Measurements from ENCODE around the gene TRIM49D1. TPM values are rescaled to one million over a fixed set of nuclear protein-coding genes. Genes with fewer than 3 reads are reported as not detected.

TRIM49D1 gene
- not detected in 2 replicates for total RNA-seq (2011; cell fraction: chromatin; rRNA removed; ENCODE audit: low replicate concordance)
- not detected in 2 replicates for total RNA-seq (2011; cell fraction: nucleolus; rRNA removed)
- not detected in 2 replicates for total RNA-seq (2011; cell fraction: nucleoplasm; rRNA removed)
- total RNA-seq (2014; rRNA removed) (not detected in 2 replicates), total RNA-seq (2014; rRNA removed; fragmentation: Illumina TruSeq; extraction: Trizol) (not detected in 2 replicates), total RNA-seq (2015; rRNA removed; fragmentation: Illumina TruSeq; extraction: Trizol) (not detected in 2 replicates), total RNA-seq (2021) (not detected in 2 replicates), polyA plus RNA-seq (2011; rRNA removed) (0.08 TPM in 1 of 2 replicates, not detected in the other), polyA plus RNA-seq (2014; fragmentation: Illumina TruSeq; extraction: Trizol) (not detected in 2 replicates), polyA plus RNA-seq (2014; fragmentation: Nextera tagmentation; extraction: Ambion mirVana) (not detected), polyA plus RNA-seq (2014; rRNA removed) (not detected in 2 replicates), polyA minus RNA-seq (2011; rRNA and poly(A)+ RNA removed) (not detected in 2 replicates), Bru-seq, nascent RNA (not detected), BruChase-seq, experiment 1, labeled RNA remaining after a 2-hour chase (not detected), BruChase-seq, experiment 2, labeled RNA remaining after a 6-hour chase (not detected)
- polyA plus RNA-seq (2011; cell fraction: cytosol; rRNA removed) = 0.04 TPM in 1 of 2 replicates, not detected in the other
- not detected in 2 replicates for polyA plus RNA-seq (2011; cell fraction: nucleus; rRNA removed)
- not detected in 2 replicates for polyA plus RNA-seq (2012)
- not detected in 2 replicates for polyA minus RNA-seq (2011; cell fraction: cytosol; rRNA and poly(A)+ RNA removed)
- not detected in 2 replicates for polyA minus RNA-seq (2011; cell fraction: nucleus; rRNA and poly(A)+ RNA removed)
- long read RNA-seq, experiment 1 = 0 reads
- long read RNA-seq, experiment 2 = 0 reads
- long read RNA-seq, experiment 3 = 0 reads

- Histone ChIP-seq H2AFZ (ENCODE audit: low read depth, low read length) (no peak within 1 kb of the TSS), H3K27me3 (ENCODE audit: control insufficient read depth in 2 of 2, insufficient read depth in 2 of 2, low read length in 2 of 2) (no peaks in the 10 kb centered on the region), H3K9ac (ENCODE audit: insufficient read depth in 1 of 2, low read depth in 2 of 2, low read length in 2 of 2) (no peak within 1 kb of the TSS), H3K79me2 (ENCODE audit: control insufficient read depth, insufficient read depth, low read length) (no peaks in the 10 kb centered on the region), H3K9me1 (ENCODE audit: control insufficient read depth, insufficient read depth, low read length) (no peaks in the 10 kb centered on the region), H3K36me3 (ENCODE audit: control insufficient read depth, insufficient read depth, low read length) (no peaks in the 10 kb centered on the region), H3K27ac (ENCODE audit: extremely low read depth, low read depth, low read length) (no peak within 1 kb of the TSS), H3K4me2 (ENCODE audit: insufficient read depth, low read length) (no peak within 1 kb of the TSS), H4K20me1 (replicated peaks; ENCODE audit: control insufficient read depth, insufficient read depth, low read length) (no peaks in the 10 kb centered on the region), H3K4me1 (replicated peaks in 1 of 2; ENCODE audit: control insufficient read depth in 2 of 2, insufficient read depth in 2 of 2, low read length in 2 of 2) (no peaks in the 10 kb centered on the region), H3K4me3 (no peak within 1 kb of the TSS), H3K9me3 (replicated peaks; ENCODE audit: control insufficient read depth, insufficient read depth, low read depth, low read length) (no peaks in the 10 kb centered on the region)
- ChIA-PET POLR2A (no interaction called here), CTCF (ENCODE audit: low intra/inter-chr PET ratio) (no interaction called here)
- no peak for FAIRE-seq
- DNase-seq (ENCODE audit: extremely low read depth in 1 of 4, low spot score in 3 of 4) = peak in 1 of 4 experiments; percentile 1
- intact Hi-C loops (cut with micrococcal nuclease) (no loop called here), in situ Hi-C loops (cut with MboI) (no loop called here)
- no TSS peak for BruUV-seq (replicated peaks)
- ATAC-seq = no peak
- WGBS (ENCODE audit: insufficient coverage, low coverage, missing lambda C conversion rate) = 0% methylated on average over 3 of the region's 3 CpGs
- TF ChIP-seq STAT6 (CRISPR knock-in tag; IDR thresholded peaks at IDR 0.05) = no peak
- no peak for TF ChIP-seq MYNN (IDR thresholded peaks at IDR 0.05)
- no peak for TF ChIP-seq MYNN (CRISPR knock-in tag; IDR thresholded peaks at IDR 0.05)
- no peak for TF ChIP-seq ID3 (CRISPR knock-in tag; IDR thresholded peaks at IDR 0.05)
- TF ChIP-seq ID3 (tag; IDR thresholded peaks at IDR 0.05) = no peak
- no peak for TF ChIP-seq DNMT1 (IDR thresholded peaks at IDR 0.05)
- no peak for TF ChIP-seq ZNF324 (CRISPR knock-in tag; IDR thresholded peaks at IDR 0.05)
- no peak for TF ChIP-seq E2F1 (CRISPR knock-in tag; IDR thresholded peaks at IDR 0.05)
- TF ChIP-seq CGGBP1 (CRISPR knock-in tag; IDR thresholded peaks at IDR 0.05) = no peak
- no peak for TF ChIP-seq TAF1 (IDR thresholded peaks at IDR 0.05; ENCODE audit: control insufficient read depth, extremely low read depth, insufficient read depth, low read length, severe bottlenecking)
- no peak for TF ChIP-seq ZNF316 (IDR thresholded peaks at IDR 0.05)
- no peak for TF ChIP-seq THRB (CRISPR knock-in tag; conservative IDR thresholded peaks at IDR 0.05)
- no peak for TF ChIP-seq DPF2 (IDR thresholded peaks at IDR 0.05)
- no peak for TF ChIP-seq ZNF696 (CRISPR knock-in tag; conservative IDR thresholded peaks at IDR 0.05)
Measured at GRCh38 chr11:89922195-89922660, at the start of gene TRIM49D1. TSS of gene TRIM49D1 (minus strand) at chr11:89922245. CDS start at chr11:89917710, 4,535 bp downstream.

All from K562 (cell line).